GM12874 (cell line): ENCODE measurements around the gene NDUFA3.

Experiments used
- CTCF ChIP-seq: IDR thresholded peaks from 2 replicates; pipeline ENCODE4 v1.5.1; 2011; ENCODE audit warnings: low read depth, mild to moderate bottlenecking, control low read depth, low read length, moderate library complexity; ENCODE audit not compliant: insufficient read depth

Gene NDUFA3

GRCh38 chr19:54115109-54116063, 12.7 kb downstream of the NDUFA3 start, which contains the start of the genes PRPF31 and TFPT:
Gene PRPF31 (plus strand): TSS chr19:54115754. CDS start chr19:54118279, 2,525 bp downstream.
Gene TFPT (minus strand): TSS chr19:54115657. CDS start chr19:54115269, 388 bp downstream.
- TF ChIP-seq CTCF, result no peak

- TF ChIP-seq CTCF, result no peak
Measured at GRCh38 chr19:54121259-54121658, 18.6 kb downstream of the NDUFA3 start.

GRCh38 chr19:54123682-54124081, 21.0 kb downstream of the NDUFA3 start:
- no peak for TF ChIP-seq CTCF

- TF ChIP-seq CTCF, result no peak
Measured at GRCh38 chr19:54124393-54124792, 21.7 kb downstream of the NDUFA3 start.

GRCh38 chr19:54125713-54126112, 23.1 kb downstream of the NDUFA3 start:
- no peak for TF ChIP-seq CTCF

- TF ChIP-seq CTCF, result no peak
Measured at GRCh38 chr19:54127688-54128440, 25.2 kb downstream of the NDUFA3 start.

- no peak for TF ChIP-seq CTCF
Measured at GRCh38 chr19:54128441-54128725, 25.7 kb downstream of the NDUFA3 start.
